Uterus (tissue), 4 donors: Measurements from ENCODE around the gene LRP1. TPM values are rescaled to one million over a fixed set of nuclear protein-coding genes. Genes with fewer than 3 reads are reported as not detected.
A peak's percentile ranks its signal among the peaks of the same experiment; 100 is the strongest.

Source experiments
- DNase-seq, 2 donors: peaks; one replicate each; pipeline ENCODE4 v3.0.0-alpha.2; 2019 to 2020
- H3K27ac ChIP-seq, 2 donors: fragments of 200-600 bp; sonication (generic); 1 replicate in 1 of 2; 2 replicates in 1 of 2; pipeline ENCODE4 v1.5.1; 2016 to 2018
- H3K27me3 ChIP-seq, 2 donors: fragments of 200-600 bp; sonication (generic); one replicate each; pipeline ENCODE4 v1.5.1; 2018 to 2019; ENCODE audit warnings: control low read depth in 1 of 2
- H3K36me3 ChIP-seq, 2 donors: fragments of 200-600 bp; sonication (generic); one replicate each; pipeline ENCODE4 v1.5.1; 2019; ENCODE audit warnings: control low read depth in 1 of 2
- H3K4me1 ChIP-seq, 2 donors: fragments of 200-600 bp; sonication (generic); one replicate each; pipeline ENCODE4 v1.5.1; 2018 to 2019; ENCODE audit warnings: control low read depth in 1 of 2
- H3K4me3 ChIP-seq, 2 donors: fragments of 200-600 bp; sonication (generic); 1 replicate in 1 of 2; 2 replicates in 1 of 2; pipeline ENCODE4 v1.5.1; 2018 to 2019; ENCODE audit warnings: mild to moderate bottlenecking in 1 of 2
- H3K9me3 ChIP-seq, 2 donors: fragments of 200-600 bp; sonication (generic); one replicate each; pipeline ENCODE4 v1.5.1; 2019; ENCODE audit warnings: control low read depth in 1 of 2
- CTCF ChIP-seq, 4 experiments: fragments of 200-600 bp in 2 of 4; fragments of 450-650 bp in 2 of 4; sonication (generic) in 2 of 4; IDR thresholded peaks; one replicate each; pipeline ENCODE4 v1.5.1; 2016 to 2019; ENCODE audit warnings: antibody characterized with exemption in 4 of 4, mild to moderate bottlenecking in 2 of 4, moderate library complexity in 1 of 4
- POLR2A ChIP-seq, 2 donors: fragments of 450-650 bp; IDR thresholded peaks; one replicate each; pipeline ENCODE4 v1.6.1; 2016; ENCODE audit warnings: antibody characterized with exemption in 2 of 2, mild to moderate bottlenecking in 1 of 2, moderate library complexity in 1 of 2
- intact Hi-C: fragments of 100-400 bp; cut with DNase I; formaldehyde crosslinking; loops from one replicate; pipeline ENCODE4 v1.15.1; 2023; ENCODE audit warnings: low total_unique reads
- total RNA-seq, 4 donors: library from RNA; depleted of rRNA in 3 of 4; stranded (reverse); fragments of >200 nt in 3 of 4; gene quantifications; one replicate each; pipeline versions ENCODE4 v1.1.0 to v1.2.4, GENCODE V29; 2014 to 2023
- donor health status: DM: yes; HTN: yes; CAD: no.

The LRP1 gene
- total RNA-seq, 4 donors from 2014 or later, result 164 to 507 (median 318) TPM

- Histone ChIP-seq H3K4me1 (no peaks in the 10 kb centered on the region), H3K36me3 (no peaks in the 10 kb centered on the region), H3K27ac (no peak overlapping the region), H3K9me3 (no peaks in the 10 kb centered on the region), H3K4me3 (no peak overlapping the region), H3K27me3 (no peaks in the 10 kb centered on the region)
- TF ChIP-seq POLR2A (IDR thresholded peaks at IDR 0.05), result no peak
- TF ChIP-seq CTCF (IDR thresholded peaks at IDR 0.05), result no peak
- no peak for DNase-seq
- intact Hi-C loops, result no loop called here
Measured at GRCh38 chr12:57248934-57249742, 120.9 kb downstream of the LRP1 start.

GRCh38 chr12:57250541-57250940, 122.3 kb downstream of the LRP1 start:
- H3K4me1 ChIP-seq, result no peaks in the 10 kb centered on the region
- TF ChIP-seq POLR2A (IDR thresholded peaks at IDR 0.05) (no peak), CTCF (IDR thresholded peaks at IDR 0.05) (no peak)
- intact Hi-C loops, result no loop called here
- H3K36me3 ChIP-seq, result no peaks in the 10 kb centered on the region
- H3K4me3 ChIP-seq, result no peak overlapping the region
- H3K27me3 ChIP-seq, result no peaks in the 10 kb centered on the region
- no peaks in the 10 kb centered on the region for H3K9me3 ChIP-seq
- no peak overlapping the region for H3K27ac ChIP-seq
- DNase-seq, result no peak

- DNase-seq, result peak in 1 of 2 donors; percentile 5
- TF ChIP-seq CTCF (IDR thresholded peaks at IDR 0.05) (no peak), POLR2A (IDR thresholded peaks at IDR 0.05) (no peak)
- H3K36me3 ChIP-seq, result no peaks in the 10 kb centered on the region
- H3K4me3 ChIP-seq, result no peak within 1 kb of the TSS
- H3K9me3 ChIP-seq, result no peaks in the 10 kb centered on the region
- no peaks in the 10 kb centered on the region for H3K4me1 ChIP-seq
- no peak within 1 kb of the TSS for H3K27ac ChIP-seq
- H3K27me3 ChIP-seq, result no peaks in the 10 kb centered on the region
- intact Hi-C loops, result no loop called here
Measured at GRCh38 chr12:57250956-57251355, 122.7 kb downstream of the LRP1 start, which contains the start of gene STAC3. Gene STAC3 (minus strand): TSS chr12:57251187. CDS start chr12:57249636, 1,551 bp downstream.

GRCh38 chr12:57254506-57255280, 126.4 kb downstream of the LRP1 start:
- Histone ChIP-seq H3K4me3 (no peak overlapping the region), H3K27me3 (no peaks in the 10 kb centered on the region), H3K9me3 (no peaks in the 10 kb centered on the region), H3K36me3 (no peaks in the 10 kb centered on the region), H3K27ac (no peak overlapping the region), H3K4me1 (no peaks in the 10 kb centered on the region)
- DNase-seq, result no peak
- intact Hi-C loops, result no loop called here
- TF ChIP-seq POLR2A (IDR thresholded peaks at IDR 0.05), result no peak
- no peak for TF ChIP-seq CTCF (IDR thresholded peaks at IDR 0.05)

- DNase-seq, result no peak
- intact Hi-C loops, result no loop called here
- H3K36me3 ChIP-seq, result no peaks in the 10 kb centered on the region
Measured at GRCh38 chr12:57255916-57256315, 127.6 kb downstream of the LRP1 start.

More at GRCh38 chr12:57255916-57256315, 127.6 kb downstream of the LRP1 start:
- Histone ChIP-seq H3K4me3 (no peak overlapping the region), H3K9me3 (no peaks in the 10 kb centered on the region), H3K27me3 (no peaks in the 10 kb centered on the region), H3K27ac (no peak overlapping the region), H3K4me1 (no peaks in the 10 kb centered on the region)
- TF ChIP-seq CTCF (IDR thresholded peaks at IDR 0.05), result no peak
- TF ChIP-seq POLR2A (IDR thresholded peaks at IDR 0.05), result no peak
